ENCODE data around the gene CRYBG1.

DNA sequence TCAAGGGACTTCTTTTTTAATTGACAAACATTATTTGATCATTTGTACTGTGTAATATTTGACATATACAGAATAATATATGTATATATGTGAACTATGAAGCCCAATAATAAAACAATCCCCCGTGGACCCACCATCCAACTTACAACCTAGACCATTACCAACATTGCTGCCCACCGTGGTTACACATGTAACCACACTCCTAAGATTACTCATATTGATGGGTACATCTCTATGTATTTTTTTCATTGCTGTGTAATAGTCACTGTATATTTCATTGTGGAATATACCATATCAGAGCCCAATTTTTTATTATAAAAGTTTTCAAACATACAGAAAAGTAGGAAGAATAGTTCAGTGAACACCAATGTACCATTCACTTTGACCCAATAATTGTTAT lies 174.5 kb downstream of the CRYBG1 start:
- TF ChIP-seq, protein P1, sequence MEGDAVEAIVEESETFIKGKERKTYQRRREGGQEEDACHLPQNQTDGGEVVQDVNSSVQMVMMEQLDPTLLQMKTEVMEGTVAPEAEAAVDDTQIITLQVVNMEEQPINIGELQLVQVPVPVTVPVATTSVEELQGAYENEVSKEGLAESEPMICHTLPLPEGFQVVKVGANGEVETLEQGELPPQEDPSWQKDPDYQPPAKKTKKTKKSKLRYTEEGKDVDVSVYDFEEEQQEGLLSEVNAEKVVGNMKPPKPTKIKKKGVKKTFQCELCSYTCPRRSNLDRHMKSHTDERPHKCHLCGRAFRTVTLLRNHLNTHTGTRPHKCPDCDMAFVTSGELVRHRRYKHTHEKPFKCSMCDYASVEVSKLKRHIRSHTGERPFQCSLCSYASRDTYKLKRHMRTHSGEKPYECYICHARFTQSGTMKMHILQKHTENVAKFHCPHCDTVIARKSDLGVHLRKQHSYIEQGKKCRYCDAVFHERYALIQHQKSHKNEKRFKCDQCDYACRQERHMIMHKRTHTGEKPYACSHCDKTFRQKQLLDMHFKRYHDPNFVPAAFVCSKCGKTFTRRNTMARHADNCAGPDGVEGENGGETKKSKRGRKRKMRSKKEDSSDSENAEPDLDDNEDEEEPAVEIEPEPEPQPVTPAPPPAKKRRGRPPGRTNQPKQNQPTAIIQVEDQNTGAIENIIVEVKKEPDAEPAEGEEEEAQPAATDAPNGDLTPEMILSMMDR (IDR thresholded peaks at IDR 0.05; ENCODE audit: insufficient read depth, low read length) = no peak
- TF ChIP-seq GABPA (IDR thresholded peaks at IDR 0.05; ENCODE audit: low read depth) (no peak), POLR2AphosphoS5 (IDR thresholded peaks at IDR 0.05; ENCODE audit: low read depth) (no peak)
- TF ChIP-seq, protein P2, sequence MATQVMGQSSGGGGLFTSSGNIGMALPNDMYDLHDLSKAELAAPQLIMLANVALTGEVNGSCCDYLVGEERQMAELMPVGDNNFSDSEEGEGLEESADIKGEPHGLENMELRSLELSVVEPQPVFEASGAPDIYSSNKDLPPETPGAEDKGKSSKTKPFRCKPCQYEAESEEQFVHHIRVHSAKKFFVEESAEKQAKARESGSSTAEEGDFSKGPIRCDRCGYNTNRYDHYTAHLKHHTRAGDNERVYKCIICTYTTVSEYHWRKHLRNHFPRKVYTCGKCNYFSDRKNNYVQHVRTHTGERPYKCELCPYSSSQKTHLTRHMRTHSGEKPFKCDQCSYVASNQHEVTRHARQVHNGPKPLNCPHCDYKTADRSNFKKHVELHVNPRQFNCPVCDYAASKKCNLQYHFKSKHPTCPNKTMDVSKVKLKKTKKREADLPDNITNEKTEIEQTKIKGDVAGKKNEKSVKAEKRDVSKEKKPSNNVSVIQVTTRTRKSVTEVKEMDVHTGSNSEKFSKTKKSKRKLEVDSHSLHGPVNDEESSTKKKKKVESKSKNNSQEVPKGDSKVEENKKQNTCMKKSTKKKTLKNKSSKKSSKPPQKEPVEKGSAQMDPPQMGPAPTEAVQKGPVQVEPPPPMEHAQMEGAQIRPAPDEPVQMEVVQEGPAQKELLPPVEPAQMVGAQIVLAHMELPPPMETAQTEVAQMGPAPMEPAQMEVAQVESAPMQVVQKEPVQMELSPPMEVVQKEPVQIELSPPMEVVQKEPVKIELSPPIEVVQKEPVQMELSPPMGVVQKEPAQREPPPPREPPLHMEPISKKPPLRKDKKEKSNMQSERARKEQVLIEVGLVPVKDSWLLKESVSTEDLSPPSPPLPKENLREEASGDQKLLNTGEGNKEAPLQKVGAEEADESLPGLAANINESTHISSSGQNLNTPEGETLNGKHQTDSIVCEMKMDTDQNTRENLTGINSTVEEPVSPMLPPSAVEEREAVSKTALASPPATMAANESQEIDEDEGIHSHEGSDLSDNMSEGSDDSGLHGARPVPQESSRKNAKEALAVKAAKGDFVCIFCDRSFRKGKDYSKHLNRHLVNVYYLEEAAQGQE (IDR thresholded peaks at IDR 0.05; ENCODE audit: insufficient replicate concordance, low read depth) = no peak
